Caki2 (cell line): ENCODE results near the gene PRADC1. TPM values are rescaled to one million over a fixed set of nuclear protein-coding genes. Genes with fewer than 3 reads are reported as not detected.
A peak's percentile ranks its signal among the peaks of the same experiment; 100 is the strongest.

Source experiments
- DNase-seq: peaks from one replicate; pipeline ENCODE4 v3.0.0-alpha.2; 2015; ENCODE audit warnings: low read depth
- in situ Hi-C: cut with HindIII; loops from 2 replicates; pipeline ENCODE4 v1.10.0; 2016; ENCODE audit warnings: low sequenced_read_pairs, low pct_unique_long_range_greater_than_20kb, mixed read lengths
- total RNA-seq: library from RNA; depleted of rRNA; stranded (reverse); fragments of >200 nt; shearing (Covaris generic); gene quantifications from 2 replicates; pipeline ENCODE4 v1.2.3, GENCODE V29; 2014; ENCODE audit warnings: low replicate concordance

PRADC1 gene
- total RNA-seq, 1 experiment from 2014 or later = 8.6 TPM

- in situ Hi-C loops = no loop called here
- DNase-seq = peak; percentile 49
Measured at GRCh38 chr2:73260338-73260984, 27.4 kb upstream of the PRADC1 start.

GRCh38 chr2:73259704-73260337 lies 26.8 kb upstream of the PRADC1 start:
- DNase-seq = no peak
- in situ Hi-C loops = no loop called here

GRCh38 chr2:73259276-73259675 lies 26.2 kb upstream of the PRADC1 start:
- in situ Hi-C loops = no loop called here
- no peak for DNase-seq

GRCh38 chr2:73258913-73259215 lies 25.8 kb upstream of the PRADC1 start:
- DNase-seq = no peak
- in situ Hi-C loops = no loop called here

- in situ Hi-C loops = no loop called here
- DNase-seq = no peak
Measured at GRCh38 chr2:73258186-73258912, 25.3 kb upstream of the PRADC1 start.

- in situ Hi-C loops = no loop called here
- DNase-seq = no peak
Measured at GRCh38 chr2:73257425-73258125, 24.5 kb upstream of the PRADC1 start.

GRCh38 chr2:73257021-73257420 lies 24.0 kb upstream of the PRADC1 start:
- in situ Hi-C loops = no loop called here
- no peak for DNase-seq

GRCh38 chr2:73256618-73256922 lies 23.5 kb upstream of the PRADC1 start:
- in situ Hi-C loops = no loop called here

GRCh38 chr2:73255907-73256617 lies 23.0 kb upstream of the PRADC1 start:
- no peak for DNase-seq

More at GRCh38 chr2:73256618-73256922, 23.5 kb upstream of the PRADC1 start:
- no peak for DNase-seq

GRCh38 chr2:73255007-73255644 lies 22.1 kb upstream of the PRADC1 start:
- in situ Hi-C loops = no loop called here
- DNase-seq = no peak

More at GRCh38 chr2:73255907-73256617, 23.0 kb upstream of the PRADC1 start:
- in situ Hi-C loops = no loop called here

GRCh38 chr2:73254343-73255006 lies 21.4 kb upstream of the PRADC1 start:
- in situ Hi-C loops = no loop called here

GRCh38 chr2:73253901-73254300 lies 20.9 kb upstream of the PRADC1 start:
- no peak for DNase-seq
- in situ Hi-C loops = no loop called here

More at GRCh38 chr2:73254343-73255006, 21.4 kb upstream of the PRADC1 start:
- no peak for DNase-seq

- no peak for DNase-seq
- in situ Hi-C loops = no loop called here
Measured at GRCh38 chr2:73253400-73253799, 20.4 kb upstream of the PRADC1 start.

GRCh38 chr2:73252238-73253027 lies 19.4 kb upstream of the PRADC1 start:
- DNase-seq = no peak
- in situ Hi-C loops = no loop called here

GRCh38 chr2:73250872-73251846 lies 18.1 kb upstream of the PRADC1 start:
- no peak for DNase-seq
- in situ Hi-C loops = no loop called here

GRCh38 chr2:73249636-73250035 lies 16.6 kb upstream of the PRADC1 start:
- DNase-seq = no peak
- in situ Hi-C loops = no loop called here
